SU-DHL-6 (cell line): ENCODE measurements around the gene FOXR1.

Source experiments
- CTCF ChIP-seq: fragments of 200-600 bp; sonication (generic); IDR thresholded peaks from one replicate; pipeline ENCODE4 v1.5.1; 2017; ENCODE audit warnings: antibody characterized with exemption, mild to moderate bottlenecking, low read length, moderate library complexity; ENCODE audit not compliant: insufficient read depth, poor library complexity, severe bottlenecking
- EZH2phosphoT487 ChIP-seq: fragments of 200-600 bp; sonication (generic), shearing (Covaris generic); conservative IDR thresholded peaks from 2 replicates; pipeline ENCODE4 v1.6.1; 2018; ENCODE audit warnings: mild to moderate bottlenecking, antibody characterized with exemption, low read length, moderate library complexity, mixed read lengths

DNA sequence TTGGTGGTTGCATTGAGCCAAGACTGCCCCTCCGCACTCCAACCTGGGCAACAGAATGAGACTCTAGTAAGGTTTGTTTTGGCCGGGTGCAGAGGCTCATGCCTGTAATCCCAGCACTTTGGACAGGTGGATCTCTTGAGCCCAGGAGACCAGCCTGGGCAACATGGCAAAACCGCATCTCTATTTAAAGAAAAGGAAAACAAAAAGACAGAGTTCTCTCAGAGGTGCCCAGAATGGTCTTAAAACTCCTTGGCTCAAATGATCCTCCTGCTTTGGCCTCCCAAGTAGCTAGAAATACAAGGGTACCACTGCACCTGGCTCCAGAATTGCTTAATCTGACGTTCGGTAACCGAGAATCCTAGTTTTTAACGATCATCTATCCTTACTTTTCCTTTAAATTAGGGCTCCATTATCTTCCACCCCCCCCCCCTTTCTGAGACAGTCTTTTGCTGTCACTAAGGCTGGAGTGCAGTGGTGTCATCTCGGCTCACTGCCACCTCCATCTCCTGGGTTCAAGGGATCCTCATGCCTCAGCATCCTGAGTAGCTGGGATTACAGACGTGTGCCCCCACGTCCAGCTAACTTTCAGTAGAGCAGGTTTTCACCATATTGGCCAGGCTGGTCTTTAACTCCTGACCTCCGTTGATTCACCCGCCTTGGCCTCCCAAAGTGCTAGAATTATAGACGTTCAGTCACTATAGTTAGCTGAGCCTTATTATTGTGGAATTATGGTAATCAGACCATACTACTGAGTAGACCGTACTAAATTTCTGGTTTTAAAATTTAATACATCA, 44.9 kb downstream of the FOXR1 start:
- no peak for TF ChIP-seq CTCF
- TF ChIP-seq EZH2phosphoT487, result no peak
